IMR-90 (cell line): Measurements from ENCODE around the gene FXYD5. TPM values are rescaled to one million over a fixed set of nuclear protein-coding genes. Genes with fewer than 3 reads are reported as not detected.

ENCODE experiments used
- ATAC-seq: fragments of 200-7000 bp; cut with Tn5 transposase; 2 replicates; pipeline ENCODE4 v1.9.1; 2020; ENCODE audit warnings: low read depth, mild to moderate bottlenecking, moderate library complexity
- BruUV-seq: library from RNA; stranded (reverse); fragments of 400-500 nt; replicated peaks from 2 replicates; lab custom pipeline; 2021; lab: Mats Ljungman, UMichigan
- CTCF ChIA-PET: fragments of 300-600 bp; formaldehyde crosslinking; extraction: SDS; loops from one replicate; lab custom pipeline; 2021; ENCODE audit warnings: antibody characterized with exemption; lab: Yijun Ruan, JAX
- POLR2A ChIA-PET: fragments of 300-600 bp; sonication (Branson Sonifier 250); formaldehyde crosslinking; loops from one replicate; lab custom pipeline; 2022; ENCODE audit warnings: antibody characterized with exemption; ENCODE audit not compliant: unreplicated experiment; lab: Charles Lee
- DNase-seq: peaks from one replicate; pipeline ENCODE4 v3.0.0; 2013
- H2AFZ ChIP-seq: replicated peaks from 2 replicates; pipeline ENCODE3; 2013; ENCODE audit warnings: low read length, mild to moderate bottlenecking; ENCODE audit not compliant: poor library complexity
- H2AK5ac ChIP-seq: 2 replicates; pipeline ENCODE4 v1.6.1; 2013; ENCODE audit warnings: low read depth, low read length, inconsistent platforms
- H2AK9ac ChIP-seq: replicated peaks from 2 replicates; pipeline ENCODE3; 2013; ENCODE audit warnings: mild to moderate bottlenecking, low read depth, low read length, moderate library complexity; ENCODE audit not compliant: poor library complexity
- H2BK120ac ChIP-seq: 2 replicates; pipeline ENCODE4 v1.6.1; 2013; ENCODE audit warnings: low read depth, low read length, inconsistent platforms
- H2BK15ac ChIP-seq: 3 replicates; pipeline ENCODE4 v1.6.1; 2013; ENCODE audit warnings: low read depth, low read length, inconsistent platforms
- H2BK20ac ChIP-seq: 2 replicates; pipeline ENCODE4 v1.6.1; 2013; ENCODE audit warnings: low read depth, mild to moderate bottlenecking, inconsistent platforms, low read length, moderate library complexity
- H2BK5ac ChIP-seq: 2 replicates; pipeline ENCODE4 v1.6.1; 2013; ENCODE audit warnings: mild to moderate bottlenecking, low read depth, low read length, inconsistent platforms; ENCODE audit not compliant: poor library complexity, severe bottlenecking
- H3K14ac ChIP-seq: replicated peaks from 2 replicates; pipeline ENCODE4 v1.6.1; 2013; ENCODE audit warnings: low read depth, low read length, inconsistent platforms
- H3K18ac ChIP-seq: 2 replicates; pipeline ENCODE4 v1.6.1; 2013; ENCODE audit warnings: low read depth, low read length, control low read depth
- H3K23ac ChIP-seq: 2 replicates; pipeline ENCODE4 v1.6.1; 2013; ENCODE audit warnings: low read depth, low read length, inconsistent platforms
- H3K27ac ChIP-seq: 2 replicates; pipeline ENCODE4 v1.5.1; 2013; ENCODE audit warnings: mild to moderate bottlenecking, control low read depth, low read length; ENCODE audit not compliant: insufficient read depth
- H3K27me3 ChIP-seq: 2 replicates; pipeline ENCODE4 v1.6.1; 2013; ENCODE audit warnings: low read length; ENCODE audit not compliant: control insufficient read depth, insufficient read depth
- H3K36me3 ChIP-seq: 2 replicates; pipeline ENCODE4 v1.6.1; 2013; ENCODE audit warnings: low read length, mixed read lengths; ENCODE audit not compliant: control insufficient read depth, insufficient read depth
- H3K4ac ChIP-seq: 2 replicates; pipeline ENCODE4 v1.6.1; 2013; ENCODE audit warnings: low read depth, low read length, inconsistent platforms
- H3K4me1 ChIP-seq: 2 replicates; pipeline ENCODE4 v1.6.1; 2013; ENCODE audit warnings: low read length, mixed read lengths; ENCODE audit not compliant: control insufficient read depth, insufficient read depth
- H3K4me2 ChIP-seq: 2 replicates; pipeline ENCODE4 v1.6.1; 2013; ENCODE audit warnings: low read depth, mild to moderate bottlenecking, control low read depth, low read length, moderate library complexity
- H3K4me3 ChIP-seq: 2 replicates; pipeline ENCODE4 v1.5.1; 2013; ENCODE audit warnings: low read depth, mild to moderate bottlenecking, control low read depth, low read length, moderate library complexity; ENCODE audit not compliant: insufficient read depth
- H3K56ac ChIP-seq: 2 replicates; pipeline ENCODE4 v1.6.1; 2013; ENCODE audit warnings: low read length, inconsistent platforms; ENCODE audit not compliant: insufficient read depth; ENCODE audit errors: extremely low read depth
- H3K79me1 ChIP-seq, 2 experiments: 2 replicates each; pipeline ENCODE4 v1.6.1; 2013; ENCODE audit warnings: low read length in 2 of 2, inconsistent platforms in 1 of 2, low read depth in 1 of 2
- H3K9ac ChIP-seq: 2 replicates; pipeline ENCODE4 v1.6.1; 2013; ENCODE audit warnings: low read depth, low read length, control low read depth
- H3K9me1 ChIP-seq: 2 replicates; pipeline ENCODE4 v1.6.1; 2013; ENCODE audit warnings: low read length, inconsistent platforms; ENCODE audit not compliant: insufficient read depth
- H3K9me3 ChIP-seq: 2 replicates; pipeline ENCODE4 v1.6.1; 2013; ENCODE audit warnings: low read length; ENCODE audit not compliant: control insufficient read depth, insufficient read depth
- H4K20me1 ChIP-seq: 2 replicates; pipeline ENCODE4 v1.6.1; 2013; ENCODE audit warnings: low read length, inconsistent platforms; ENCODE audit not compliant: insufficient read depth
- H4K5ac ChIP-seq: 2 replicates; pipeline ENCODE4 v1.6.1; 2013; ENCODE audit warnings: mild to moderate bottlenecking, low read depth, low read length, control low read depth
- H4K8ac ChIP-seq, 2 experiments: 2 replicates each; pipeline ENCODE4 v1.6.1; 2013; ENCODE audit warnings: low read depth in 2 of 2, low read length in 2 of 2, control low read depth in 1 of 2, inconsistent platforms in 1 of 2
- H4K91ac ChIP-seq: 2 replicates; pipeline ENCODE4 v1.6.1; 2013; ENCODE audit warnings: low read depth, low read length, inconsistent platforms; ENCODE audit not compliant: insufficient read depth
- ELK1 ChIP-seq: fragments of 150-350 bp; IDR thresholded peaks from 2 replicates; pipeline ENCODE4 v1.6.1; 2016; ENCODE audit warnings: low read depth, mild to moderate bottlenecking, low read length, moderate library complexity, borderline replicate concordance
- MAZ ChIP-seq: IDR thresholded peaks from 2 replicates; pipeline ENCODE4 v1.6.1; 2012; ENCODE audit warnings: low read depth, mild to moderate bottlenecking, low read length, improper control_type of control experiment, moderate library complexity, borderline replicate concordance
- NFE2L2 ChIP-seq: fragments of 150-350 bp; IDR thresholded peaks from 2 replicates; pipeline ENCODE4 v1.6.1; 2016; ENCODE audit warnings: low read depth, mild to moderate bottlenecking, low read length
- RCOR1 ChIP-seq: IDR thresholded peaks from 2 replicates; pipeline ENCODE4 v1.6.1; 2012; ENCODE audit warnings: mild to moderate bottlenecking, low read length, improper control_type of control experiment; ENCODE audit not compliant: insufficient replicate concordance
- WGBS, 2 experiments: methylation state at CpG; one replicate each; pipeline versions ENCODE4 v1.1.5 to v1.1.7; 2013; ENCODE audit warnings: missing lambda C conversion rate in 2 of 2; ENCODE audit not compliant: insufficient read length in 1 of 2; ENCODE audit errors: extremely low coverage in 2 of 2; 5-methylcytosine and 5-hydroxymethylcytosine counted together
- dilution Hi-C: fragments of 300-500 bp; cut with HindIII; formaldehyde crosslinking; loops from one replicate; pipeline ENCODE4 v1.14.3; 2018; ENCODE audit warnings: low sequenced_read_pairs; ENCODE audit not compliant: unreplicated experiment
- in situ Hi-C: fragments of 300-500 bp; cut with MboI; formaldehyde crosslinking; loops from 3 replicates; pipeline ENCODE4 v1.14.3; 2019; ENCODE audit warnings: low sequenced_read_pairs, inconsistent platforms, mixed read lengths
- intact Hi-C: fragments of 100-400 bp; cut with micrococcal nuclease; formaldehyde crosslinking; loops from 2 replicates; pipeline ENCODE4 v1.10.0; 2022
- polyA plus RNA-seq, 3 experiments: library from polyadenylated mRNA; depleted of rRNA; stranded (reverse); fragments of >200 nt; gene quantifications; 2 replicates each; pipeline ENCODE4 v1.2.3, GENCODE V29; 2012; ENCODE audit warnings: low replicate concordance in 1 of 3
- total RNA-seq: library from RNA; depleted of rRNA; stranded (reverse); fragments of >200 nt; gene quantifications from 2 replicates; pipeline ENCODE4 v1.2.3, GENCODE V29; 2012

Gene FXYD5
- total and polyA plus RNA-seq, 2 of the 4 experiments (the other 2 are of a cell fraction) = 53.6 to 245 TPM

- H3K27ac ChIP-seq = no peak overlapping the region
- peaks cover 26% of the 10 kb centered on the region for H3K27me3 ChIP-seq
- intact Hi-C loops (no loop called here), dilution Hi-C loops (no loop called here), in situ Hi-C loops (no loop called here)
- H3K4ac ChIP-seq = no peak overlapping the region
- H2BK20ac ChIP-seq = no peak overlapping the region
- H2BK15ac ChIP-seq = no peak overlapping the region
- H3K4me1 ChIP-seq = no peaks in the 10 kb centered on the region
- H3K14ac ChIP-seq = no peak overlapping the region
- H3K79me1 ChIP-seq = no peaks in the 10 kb centered on the region
- no peak overlapping the region for H4K8ac ChIP-seq
- TF ChIP-seq MAZ (no peak), ELK1 (no peak), NFE2L2 (no peak), RCOR1 (no peak)
- CTCF ChIA-PET = no interaction called here
- no TSS peak for BruUV-seq
- H3K9ac ChIP-seq = no peak overlapping the region
- no peak for DNase-seq
- H3K9me3 ChIP-seq = no peaks in the 10 kb centered on the region
- H2BK5ac ChIP-seq = no peak overlapping the region
- H3K36me3 ChIP-seq = no peaks in the 10 kb centered on the region
- H3K56ac ChIP-seq = no peak overlapping the region
- POLR2A ChIA-PET = no interaction called here
- no peaks in the 10 kb centered on the region for H3K9me1 ChIP-seq
- H4K91ac ChIP-seq = no peak overlapping the region
- H3K4me3 ChIP-seq = no peak overlapping the region
- no peak overlapping the region for H4K5ac ChIP-seq
- no peak for ATAC-seq
- H2AK5ac ChIP-seq = no peak overlapping the region
- no peaks in the 10 kb centered on the region for H4K20me1 ChIP-seq
- no peak overlapping the region for H3K4me2 ChIP-seq
- H2BK120ac ChIP-seq = no peak overlapping the region
- H3K23ac ChIP-seq = no peak overlapping the region
- no peak overlapping the region for H2AFZ ChIP-seq
- H2AK9ac ChIP-seq = no peak overlapping the region
- H3K18ac ChIP-seq = no peak overlapping the region
- WGBS, 2 experiments = 88% methylated on average over 4 of the region's 15 CpGs; no CpG with 5 or more reads in 1 of the 2 experiments
Observed at GRCh38 chr19:35112995-35113688, 41.4 kb upstream of the FXYD5 start.
